HepG2 (cell line): ENCODE measurements around the gene NEURL4. TPM values are rescaled to one million over a fixed set of nuclear protein-coding genes. Genes with fewer than 3 reads are reported as not detected.

Experiments
- GFI1 ChIP-seq: sonication (generic); formaldehyde crosslinking; IDR thresholded peaks from 2 replicates; pipeline ENCODE4 v1.5.0; 2020; ENCODE audit warnings: missing genetic modification reagents, mild to moderate bottlenecking, borderline replicate concordance
- HDAC2 ChIP-seq: sonication (generic); formaldehyde crosslinking; IDR thresholded peaks from 2 replicates; pipeline ENCODE4 v1.4.0; 2020; ENCODE audit warnings: missing genetic modification reagents
- KAT8 ChIP-seq: IDR thresholded peaks from 2 replicates; pipeline ENCODE4 v1.6.1; 2016; ENCODE audit warnings: missing genetic modification reagents, missing compliant biosample characterization
- KLF11 ChIP-seq: IDR thresholded peaks from 2 replicates; pipeline ENCODE4 v1.6.1; 2016; ENCODE audit warnings: missing compliant biosample characterization
- NFYC ChIP-seq: IDR thresholded peaks from 2 replicates; pipeline ENCODE4 v1.6.1; 2016; ENCODE audit warnings: missing genetic modification reagents, missing compliant biosample characterization
- NKX3-1 ChIP-seq: sonication (generic); formaldehyde crosslinking; IDR thresholded peaks from 2 replicates; pipeline ENCODE4 v1.5.0; 2020; ENCODE audit warnings: missing genetic modification reagents
- RBM22 ChIP-seq: fragments of 200-400 bp; formaldehyde crosslinking; optimal IDR thresholded peaks from 2 replicates; pipeline ENCODE3; 2017; ENCODE audit warnings: mild to moderate bottlenecking, low read length, moderate library complexity
- REPIN1 ChIP-seq: sonication (generic); formaldehyde crosslinking; IDR thresholded peaks from 2 replicates; pipeline ENCODE4 v1.8.0; 2022; ENCODE audit warnings: missing genetic modification reagents, low read depth, mild to moderate bottlenecking, borderline replicate concordance
- SRSF1 ChIP-seq: fragments of 200-400 bp; formaldehyde crosslinking; optimal IDR thresholded peaks from 2 replicates; pipeline ENCODE3; 2017; ENCODE audit warnings: mild to moderate bottlenecking, low read depth, low read length, moderate library complexity
- SUZ12 ChIP-seq: fragments of 150-350 bp; IDR thresholded peaks from 2 replicates; pipeline ENCODE4 v1.6.1; 2014; ENCODE audit warnings: low read depth, low read length
- ZFP36 ChIP-seq: fragments of 150-350 bp; IDR thresholded peaks from 2 replicates; pipeline ENCODE4 v1.6.1; 2018; ENCODE audit warnings: borderline replicate concordance, low read length, low read depth; ENCODE audit not compliant: partially characterized antibody
- ZFP90 ChIP-seq: sonication (generic); formaldehyde crosslinking; IDR thresholded peaks from 2 replicates; pipeline ENCODE4 v1.8.0; 2022; ENCODE audit warnings: missing genetic modification reagents, mild to moderate bottlenecking, inconsistent platforms, borderline replicate concordance
- ZNF34 ChIP-seq: sonication (generic); formaldehyde crosslinking; IDR thresholded peaks from 2 replicates; pipeline ENCODE4 v1.4.0; 2020; ENCODE audit warnings: mild to moderate bottlenecking, missing genetic modification reagents, borderline replicate concordance
- ZNF501 ChIP-seq: sonication (generic); formaldehyde crosslinking; IDR thresholded peaks from 2 replicates; pipeline ENCODE4 v1.5.1; 2020; ENCODE audit warnings: mild to moderate bottlenecking, moderate library complexity, missing genetic modification reagents
- ZNF552 ChIP-seq: sonication (generic); formaldehyde crosslinking; IDR thresholded peaks from 2 replicates; pipeline ENCODE4 v1.9.0; 2022; ENCODE audit warnings: missing genetic modification reagents, mild to moderate bottlenecking, borderline replicate concordance
- ZSCAN25 ChIP-seq: sonication (generic); formaldehyde crosslinking; IDR thresholded peaks from 2 replicates; pipeline ENCODE4 v1.8.0; 2022; ENCODE audit warnings: mild to moderate bottlenecking, missing genetic modification reagents
- polyA plus RNA-seq, 8 experiments: library from polyadenylated mRNA; depleted of rRNA in 3 of 8; stranded (reverse) in 7 of 8; unstranded in 1 of 8; fragments of >200 nt; fragmentation: Illumina TruSeq in 4 of 8; extraction: Trizol in 4 of 8; gene quantifications; 2 replicates each; pipeline versions ENCODE4 v1.2.1 to v1.2.3, GENCODE V29; 2011 to 2016; ENCODE audit warnings: low read depth in 4 of 8, missing spikeins in 1 of 8, mixed read lengths in 1 of 8; ENCODE audit not compliant: insufficient read depth in 1 of 8
- total RNA-seq, 5 experiments: library from RNA; depleted of rRNA; stranded (reverse); fragments of >200 nt; fragmentation: Illumina TruSeq; extraction: Trizol; gene quantifications; 2 replicates each; pipeline ENCODE4 v1.2.3, GENCODE V29; 2016; ENCODE audit warnings: low read depth in 1 of 5
- TF ChIP-seq, protein P1 (sequence below): sonication (generic); formaldehyde crosslinking; IDR thresholded peaks from 2 replicates; pipeline ENCODE4 v1.5.1; 2020; ENCODE audit warnings: mild to moderate bottlenecking, missing genetic modification reagents, moderate library complexity
- TF ChIP-seq, protein P2 (sequence below): IDR thresholded peaks from 2 replicates; pipeline ENCODE4 v1.6.1; 2018; ENCODE audit warnings: missing genetic modification reagents
- TF ChIP-seq, protein P3 (sequence below): sonication (generic); formaldehyde crosslinking; IDR thresholded peaks from 2 replicates; pipeline ENCODE4 v1.4.0; 2020; ENCODE audit warnings: missing genetic modification reagents
- TF ChIP-seq, protein P4 (sequence below), 2 experiments: sonication (generic) in 1 of 2; formaldehyde crosslinking in 1 of 2; IDR thresholded peaks; 2 replicates each; pipeline versions ENCODE4 v1.4.0 to v1.6.1; 2018 to 2020; ENCODE audit warnings: missing genetic modification reagents in 2 of 2, borderline replicate concordance in 1 of 2, low read depth in 1 of 2, mild to moderate bottlenecking in 1 of 2, missing biosample characterization in 1 of 2
- TF ChIP-seq, protein P5 (sequence below): sonication (generic); formaldehyde crosslinking; IDR thresholded peaks from 2 replicates; pipeline ENCODE4 v1.4.0; 2020; ENCODE audit warnings: missing genetic modification reagents; ENCODE audit errors: not compliant biosample characterization

The NEURL4 gene
- total and polyA plus RNA-seq, 2 of the 13 experiments (the other 11 are each of a cell fraction or from before 2014, with no cell fraction given), result 14.8 to 15.7 TPM

DNA sequence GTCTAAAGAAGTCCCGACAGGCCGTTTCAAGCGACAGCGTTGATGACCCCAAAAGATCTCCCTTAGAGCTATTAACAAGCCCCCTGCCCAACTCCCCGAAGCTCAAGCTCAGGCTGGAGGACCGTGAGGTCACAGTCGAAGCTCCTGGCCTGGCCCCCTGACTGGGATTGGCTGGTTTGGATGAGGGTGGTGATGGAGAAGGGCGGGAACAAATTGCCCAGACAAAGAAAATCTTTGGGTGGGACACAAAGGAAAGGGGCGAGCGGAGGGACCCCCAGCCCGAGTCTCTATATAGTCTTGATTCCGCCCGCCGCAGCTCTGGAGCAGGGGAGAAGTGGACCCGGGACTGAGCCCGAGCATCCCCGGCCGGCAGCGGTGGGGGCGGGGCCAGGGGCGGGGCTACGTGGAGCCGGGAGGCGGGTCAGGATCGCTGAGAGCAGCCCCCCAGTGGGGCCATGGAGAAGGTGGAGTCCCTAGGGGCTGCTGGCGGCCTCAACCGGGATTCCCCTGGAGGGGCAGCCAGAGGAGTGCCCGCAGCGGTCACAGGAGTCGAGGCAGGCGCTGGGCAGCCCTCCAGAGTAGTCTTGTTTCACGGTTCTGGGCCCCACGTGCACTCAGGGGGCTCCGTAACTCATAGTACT is 982 bp upstream of the NEURL4 start (continued):
- TF ChIP-seq, protein P1, sequence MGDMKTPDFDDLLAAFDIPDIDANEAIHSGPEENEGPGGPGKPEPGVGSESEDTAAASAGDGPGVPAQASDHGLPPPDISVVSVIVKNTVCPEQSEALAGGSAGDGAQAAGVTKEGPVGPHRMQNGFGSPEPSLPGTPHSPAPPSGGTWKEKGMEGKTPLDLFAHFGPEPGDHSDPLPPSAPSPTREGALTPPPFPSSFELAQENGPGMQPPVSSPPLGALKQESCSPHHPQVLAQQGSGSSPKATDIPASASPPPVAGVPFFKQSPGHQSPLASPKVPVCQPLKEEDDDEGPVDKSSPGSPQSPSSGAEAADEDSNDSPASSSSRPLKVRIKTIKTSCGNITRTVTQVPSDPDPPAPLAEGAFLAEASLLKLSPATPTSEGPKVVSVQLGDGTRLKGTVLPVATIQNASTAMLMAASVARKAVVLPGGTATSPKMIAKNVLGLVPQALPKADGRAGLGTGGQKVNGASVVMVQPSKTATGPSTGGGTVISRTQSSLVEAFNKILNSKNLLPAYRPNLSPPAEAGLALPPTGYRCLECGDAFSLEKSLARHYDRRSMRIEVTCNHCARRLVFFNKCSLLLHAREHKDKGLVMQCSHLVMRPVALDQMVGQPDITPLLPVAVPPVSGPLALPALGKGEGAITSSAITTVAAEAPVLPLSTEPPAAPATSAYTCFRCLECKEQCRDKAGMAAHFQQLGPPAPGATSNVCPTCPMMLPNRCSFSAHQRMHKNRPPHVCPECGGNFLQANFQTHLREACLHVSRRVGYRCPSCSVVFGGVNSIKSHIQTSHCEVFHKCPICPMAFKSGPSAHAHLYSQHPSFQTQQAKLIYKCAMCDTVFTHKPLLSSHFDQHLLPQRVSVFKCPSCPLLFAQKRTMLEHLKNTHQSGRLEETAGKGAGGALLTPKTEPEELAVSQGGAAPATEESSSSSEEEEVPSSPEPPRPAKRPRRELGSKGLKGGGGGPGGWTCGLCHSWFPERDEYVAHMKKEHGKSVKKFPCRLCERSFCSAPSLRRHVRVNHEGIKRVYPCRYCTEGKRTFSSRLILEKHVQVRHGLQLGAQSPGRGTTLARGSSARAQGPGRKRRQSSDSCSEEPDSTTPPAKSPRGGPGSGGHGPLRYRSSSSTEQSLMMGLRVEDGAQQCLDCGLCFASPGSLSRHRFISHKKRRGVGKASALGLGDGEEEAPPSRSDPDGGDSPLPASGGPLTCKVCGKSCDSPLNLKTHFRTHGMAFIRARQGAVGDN (CRISPR knock-in tag), result no peak
- peak; percentile 26 for TF ChIP-seq SRSF1
- TF ChIP-seq ZSCAN25 (CRISPR knock-in tag), result no peak
- no peak for TF ChIP-seq KLF11 (CRISPR knock-in tag)
- TF ChIP-seq NFYC, result peak; percentile 48
- TF ChIP-seq HDAC2 (CRISPR knock-in tag), result no peak
- no peak for TF ChIP-seq GFI1 (CRISPR knock-in tag)
- TF ChIP-seq NKX3-1 (CRISPR knock-in tag), result no peak
- TF ChIP-seq SUZ12, result no peak
- 0 out of 2 replicates have a peak, but pooled peaks have one; percentile 2 for TF ChIP-seq ZFP90
- TF ChIP-seq, protein P2, sequence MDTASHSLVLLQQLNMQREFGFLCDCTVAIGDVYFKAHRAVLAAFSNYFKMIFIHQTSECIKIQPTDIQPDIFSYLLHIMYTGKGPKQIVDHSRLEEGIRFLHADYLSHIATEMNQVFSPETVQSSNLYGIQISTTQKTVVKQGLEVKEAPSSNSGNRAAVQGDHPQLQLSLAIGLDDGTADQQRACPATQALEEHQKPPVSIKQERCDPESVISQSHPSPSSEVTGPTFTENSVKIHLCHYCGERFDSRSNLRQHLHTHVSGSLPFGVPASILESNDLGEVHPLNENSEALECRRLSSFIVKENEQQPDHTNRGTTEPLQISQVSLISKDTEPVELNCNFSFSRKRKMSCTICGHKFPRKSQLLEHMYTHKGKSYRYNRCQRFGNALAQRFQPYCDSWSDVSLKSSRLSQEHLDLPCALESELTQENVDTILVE (CRISPR knock-in tag), result no peak
- TF ChIP-seq, protein P3, sequence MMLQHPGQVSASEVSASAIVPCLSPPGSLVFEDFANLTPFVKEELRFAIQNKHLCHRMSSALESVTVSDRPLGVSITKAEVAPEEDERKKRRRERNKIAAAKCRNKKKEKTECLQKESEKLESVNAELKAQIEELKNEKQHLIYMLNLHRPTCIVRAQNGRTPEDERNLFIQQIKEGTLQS (CRISPR knock-in tag), result no peak
- no peak for TF ChIP-seq ZNF552
- no peak for TF ChIP-seq ZNF34 (CRISPR knock-in tag)
- no peak for TF ChIP-seq REPIN1 (CRISPR knock-in tag)
- no peak for TF ChIP-seq ZNF501 (CRISPR knock-in tag)
- TF ChIP-seq, protein P4, sequence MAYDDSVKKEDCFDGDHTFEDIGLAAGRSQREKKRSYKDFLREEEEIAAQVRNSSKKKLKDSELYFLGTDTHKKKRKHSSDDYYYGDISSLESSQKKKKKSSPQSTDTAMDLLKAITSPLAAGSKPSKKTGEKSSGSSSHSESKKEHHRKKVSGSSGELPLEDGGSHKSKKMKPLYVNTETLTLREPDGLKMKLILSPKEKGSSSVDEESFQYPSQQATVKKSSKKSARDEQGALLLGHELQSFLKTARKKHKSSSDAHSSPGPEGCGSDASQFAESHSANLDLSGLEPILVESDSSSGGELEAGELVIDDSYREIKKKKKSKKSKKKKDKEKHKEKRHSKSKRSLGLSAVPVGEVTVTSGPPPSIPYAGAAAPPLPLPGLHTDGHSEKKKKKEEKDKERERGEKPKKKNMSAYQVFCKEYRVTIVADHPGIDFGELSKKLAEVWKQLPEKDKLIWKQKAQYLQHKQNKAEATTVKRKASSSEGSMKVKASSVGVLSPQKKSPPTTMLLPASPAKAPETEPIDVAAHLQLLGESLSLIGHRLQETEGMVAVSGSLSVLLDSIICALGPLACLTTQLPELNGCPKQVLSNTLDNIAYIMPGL (CRISPR knock-in tag; IDR thresholded peaks at IDR 0.05; ENCODE audit: borderline replicate concordance in 1 of 2, low read depth in 1 of 2), result no peak
- TF ChIP-seq, protein P5, sequence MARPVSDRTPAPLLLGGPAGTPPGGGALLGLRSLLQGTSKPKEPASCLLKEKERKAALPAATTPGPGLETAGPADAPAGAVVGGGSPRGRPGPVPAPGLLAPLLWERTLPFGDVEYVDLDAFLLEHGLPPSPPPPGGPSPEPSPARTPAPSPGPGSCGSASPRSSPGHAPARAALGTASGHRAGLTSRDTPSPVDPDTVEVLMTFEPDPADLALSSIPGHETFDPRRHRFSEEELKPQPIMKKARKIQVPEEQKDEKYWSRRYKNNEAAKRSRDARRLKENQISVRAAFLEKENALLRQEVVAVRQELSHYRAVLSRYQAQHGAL (CRISPR knock-in tag), result no peak
- TF ChIP-seq ZFP36, result no peak
- TF ChIP-seq RBM22, result no peak
- no peak for TF ChIP-seq KAT8
